ENCODE measurements around the gene BGN.

DNA sequence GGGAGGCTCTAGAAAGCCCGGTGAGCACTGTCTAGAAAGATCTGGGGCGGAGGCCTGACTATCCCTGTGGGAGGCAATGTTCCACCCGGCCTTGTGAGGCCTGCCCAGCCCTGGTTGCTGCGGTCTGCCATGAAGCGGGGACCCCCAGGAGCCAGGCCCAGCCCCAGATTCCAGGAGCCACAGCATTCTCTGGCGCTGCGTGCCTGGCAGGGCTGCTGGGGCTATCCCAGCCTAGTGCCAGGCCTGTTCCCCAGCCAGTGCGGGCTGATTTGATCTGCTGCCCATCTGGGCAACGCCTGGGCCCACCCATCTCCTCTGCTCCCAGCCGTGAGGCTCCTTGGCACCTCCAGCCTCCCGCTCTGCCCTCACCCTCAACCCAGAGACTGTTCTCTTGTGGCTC lies 42.3 kb downstream of the BGN start:
- TF ChIP-seq, protein P1, sequence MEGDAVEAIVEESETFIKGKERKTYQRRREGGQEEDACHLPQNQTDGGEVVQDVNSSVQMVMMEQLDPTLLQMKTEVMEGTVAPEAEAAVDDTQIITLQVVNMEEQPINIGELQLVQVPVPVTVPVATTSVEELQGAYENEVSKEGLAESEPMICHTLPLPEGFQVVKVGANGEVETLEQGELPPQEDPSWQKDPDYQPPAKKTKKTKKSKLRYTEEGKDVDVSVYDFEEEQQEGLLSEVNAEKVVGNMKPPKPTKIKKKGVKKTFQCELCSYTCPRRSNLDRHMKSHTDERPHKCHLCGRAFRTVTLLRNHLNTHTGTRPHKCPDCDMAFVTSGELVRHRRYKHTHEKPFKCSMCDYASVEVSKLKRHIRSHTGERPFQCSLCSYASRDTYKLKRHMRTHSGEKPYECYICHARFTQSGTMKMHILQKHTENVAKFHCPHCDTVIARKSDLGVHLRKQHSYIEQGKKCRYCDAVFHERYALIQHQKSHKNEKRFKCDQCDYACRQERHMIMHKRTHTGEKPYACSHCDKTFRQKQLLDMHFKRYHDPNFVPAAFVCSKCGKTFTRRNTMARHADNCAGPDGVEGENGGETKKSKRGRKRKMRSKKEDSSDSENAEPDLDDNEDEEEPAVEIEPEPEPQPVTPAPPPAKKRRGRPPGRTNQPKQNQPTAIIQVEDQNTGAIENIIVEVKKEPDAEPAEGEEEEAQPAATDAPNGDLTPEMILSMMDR (IDR thresholded peaks at IDR 0.05 in 8 of 11, conservative IDR thresholded peaks at IDR 0.05 in 3 of 11), result no peak
- TF ChIP-seq POLR2AphosphoS5 (IDR thresholded peaks at IDR 0.05) (no peak), POLR2A (IDR thresholded peaks at IDR 0.05) (no peak)

Data from spleen (tissue), 7 donors.